ENCODE measurements around the gene EMSY. TPM values are rescaled to one million over a fixed set of nuclear protein-coding genes. Genes with fewer than 3 reads are reported as not detected.

The EMSY gene
- total RNA-seq, 1 donor from 2014 or later, result 47.5 TPM

DNA sequence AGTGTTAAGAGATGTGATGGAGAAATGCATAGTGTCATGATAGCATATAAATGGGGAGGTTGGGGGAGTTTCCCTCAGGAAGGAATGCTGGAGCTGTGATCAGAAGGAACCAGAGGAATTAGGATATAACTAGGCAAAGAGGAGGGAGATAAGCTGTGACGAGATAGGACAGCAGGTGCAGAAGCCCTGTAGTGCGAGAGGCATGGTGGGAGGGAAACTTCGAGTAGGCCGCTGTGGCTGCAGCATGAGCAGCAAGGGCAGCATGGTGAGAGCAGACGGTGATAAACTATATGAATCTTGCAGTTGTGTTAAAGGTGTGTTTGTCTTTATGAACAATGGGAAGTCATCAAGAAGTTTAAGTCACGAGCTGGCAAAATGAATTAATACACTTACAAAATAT is 109.9 kb downstream of the EMSY start:
- Mint-ChIP-seq H3K27me3 (ENCODE audit: low read depth) (no peaks in the 10 kb centered on the region), H3K4me3 (no peak overlapping the region), H3K9me3 (peaks cover 5% of the 10 kb centered on the region), H3K36me3 (peaks cover 7% of the 10 kb centered on the region), H3K4me1 (no peaks in the 10 kb centered on the region), H3K27ac (no peak overlapping the region)
- TF ChIP-seq, protein P1, sequence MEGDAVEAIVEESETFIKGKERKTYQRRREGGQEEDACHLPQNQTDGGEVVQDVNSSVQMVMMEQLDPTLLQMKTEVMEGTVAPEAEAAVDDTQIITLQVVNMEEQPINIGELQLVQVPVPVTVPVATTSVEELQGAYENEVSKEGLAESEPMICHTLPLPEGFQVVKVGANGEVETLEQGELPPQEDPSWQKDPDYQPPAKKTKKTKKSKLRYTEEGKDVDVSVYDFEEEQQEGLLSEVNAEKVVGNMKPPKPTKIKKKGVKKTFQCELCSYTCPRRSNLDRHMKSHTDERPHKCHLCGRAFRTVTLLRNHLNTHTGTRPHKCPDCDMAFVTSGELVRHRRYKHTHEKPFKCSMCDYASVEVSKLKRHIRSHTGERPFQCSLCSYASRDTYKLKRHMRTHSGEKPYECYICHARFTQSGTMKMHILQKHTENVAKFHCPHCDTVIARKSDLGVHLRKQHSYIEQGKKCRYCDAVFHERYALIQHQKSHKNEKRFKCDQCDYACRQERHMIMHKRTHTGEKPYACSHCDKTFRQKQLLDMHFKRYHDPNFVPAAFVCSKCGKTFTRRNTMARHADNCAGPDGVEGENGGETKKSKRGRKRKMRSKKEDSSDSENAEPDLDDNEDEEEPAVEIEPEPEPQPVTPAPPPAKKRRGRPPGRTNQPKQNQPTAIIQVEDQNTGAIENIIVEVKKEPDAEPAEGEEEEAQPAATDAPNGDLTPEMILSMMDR (IDR thresholded peaks at IDR 0.05; ENCODE audit: unreplicated experiment), result no peak
- DNase-seq (ENCODE audit: low spot score in 2 of 2, unreplicated experiment in 2 of 2), result no peak

DNA sequence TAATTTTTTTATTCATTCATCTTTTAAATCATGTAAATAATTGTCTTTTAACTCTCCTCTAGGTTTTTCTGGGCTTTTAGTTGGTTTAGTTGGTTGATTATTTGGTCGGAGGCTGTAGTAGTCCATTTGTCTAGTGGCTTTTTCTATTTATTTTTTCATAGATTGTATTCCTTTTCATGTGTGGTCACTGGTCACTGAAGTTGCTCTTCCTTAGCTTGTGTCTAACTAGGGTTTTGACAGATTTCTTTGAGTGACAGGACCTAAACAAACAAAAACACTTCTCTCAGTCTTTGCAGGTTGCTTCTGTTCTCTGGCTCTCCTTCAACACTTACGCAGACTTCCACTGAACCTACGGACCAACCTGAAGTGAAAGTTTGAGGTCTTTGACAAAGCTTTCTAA is 112.6 kb downstream of the EMSY start:
- Mint-ChIP-seq H3K27ac (no peak overlapping the region), H3K9me3 (peaks cover 5% of the 10 kb centered on the region), H3K36me3 (peaks cover 7% of the 10 kb centered on the region), H3K4me3 (no peak overlapping the region), H3K27me3 (ENCODE audit: low read depth) (no peaks in the 10 kb centered on the region), H3K4me1 (no peaks in the 10 kb centered on the region)
- TF ChIP-seq, protein P1 (IDR thresholded peaks at IDR 0.05; ENCODE audit: unreplicated experiment), result no peak
- DNase-seq (ENCODE audit: low spot score in 2 of 2, unreplicated experiment in 2 of 2), result no peak

DNA sequence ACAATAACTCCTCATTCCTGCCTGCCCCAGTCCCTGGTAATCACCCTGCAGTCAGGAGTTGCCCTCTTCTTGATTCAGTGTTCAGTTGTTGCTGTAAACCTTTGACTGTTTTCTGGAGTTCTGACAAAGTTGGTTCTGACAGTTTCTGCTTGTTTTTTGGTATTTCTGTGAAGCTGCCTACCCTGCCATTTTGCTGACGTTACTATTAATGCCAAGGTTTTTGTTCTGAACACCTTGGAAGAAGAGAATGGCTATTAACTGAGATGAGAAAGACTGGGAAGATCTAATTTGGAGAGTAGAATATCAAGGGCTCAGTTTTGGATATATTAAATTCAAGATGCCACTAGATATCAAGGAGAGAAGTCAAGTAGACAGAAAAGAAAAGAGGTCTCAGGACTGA is 113.7 kb downstream of the EMSY start:
- Mint-ChIP-seq H3K4me3 (no peak overlapping the region), H3K9me3 (peaks cover 13% of the 10 kb centered on the region), H3K4me1 (no peaks in the 10 kb centered on the region), H3K27me3 (ENCODE audit: low read depth) (no peaks in the 10 kb centered on the region), H3K36me3 (no peaks in the 10 kb centered on the region), H3K27ac (no peak overlapping the region)
- TF ChIP-seq, protein P1 (IDR thresholded peaks at IDR 0.05; ENCODE audit: unreplicated experiment), result no peak
- DNase-seq (ENCODE audit: low spot score in 2 of 2, unreplicated experiment in 2 of 2), result no peak

DNA sequence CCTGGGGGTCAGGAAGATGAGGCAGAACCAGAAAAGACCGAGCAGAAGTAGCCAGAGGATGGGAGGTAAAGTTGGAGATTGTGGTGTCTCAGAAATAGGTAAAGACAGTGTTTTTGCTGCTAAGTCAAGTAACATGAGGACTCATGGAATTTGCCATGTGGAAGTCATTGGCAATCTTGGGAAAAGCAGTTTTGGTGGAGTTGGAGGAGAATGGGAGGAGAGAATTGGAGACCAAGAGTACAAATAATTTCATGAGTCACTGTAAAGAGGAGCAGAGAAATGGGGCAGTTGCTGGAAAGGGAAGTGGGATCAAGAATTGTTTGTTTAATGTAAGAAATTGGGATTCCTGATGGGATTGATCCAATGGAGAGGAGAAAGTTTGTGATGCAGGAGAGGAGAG is 114.1 kb downstream of the EMSY start:
- peaks cover 17% of the 10 kb centered on the region for H3K9me3 Mint-ChIP-seq
- no peaks in the 10 kb centered on the region for H3K4me1 Mint-ChIP-seq
- no peak overlapping the region for H3K27ac Mint-ChIP-seq
- H3K27me3 Mint-ChIP-seq (ENCODE audit: low read depth), result no peaks in the 10 kb centered on the region
- TF ChIP-seq, protein P1 (IDR thresholded peaks at IDR 0.05; ENCODE audit: unreplicated experiment), result no peak
- DNase-seq (ENCODE audit: low spot score in 2 of 2, unreplicated experiment in 2 of 2), result no peak
- no peaks in the 10 kb centered on the region for H3K36me3 Mint-ChIP-seq
- no peak overlapping the region for H3K4me3 Mint-ChIP-seq

DNA sequence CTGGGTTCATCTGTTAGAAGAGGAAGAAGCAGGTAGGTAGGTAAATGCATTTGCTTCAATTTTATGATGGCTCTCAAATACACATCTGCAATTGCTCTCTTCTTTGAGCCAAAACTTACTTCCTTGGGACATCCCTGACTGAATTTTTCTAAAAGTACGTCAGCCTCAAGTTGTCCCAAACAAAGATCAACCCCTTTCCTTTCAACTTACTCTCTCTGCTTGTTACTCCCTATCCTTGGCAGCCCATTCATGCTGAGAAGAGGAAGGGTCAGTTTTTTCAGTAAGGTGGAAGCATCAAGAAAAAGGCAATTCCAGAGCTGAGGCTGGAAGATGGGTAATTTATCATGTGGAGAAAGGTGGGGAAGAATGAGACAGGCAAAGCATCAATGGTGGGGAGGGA is 114.5 kb downstream of the EMSY start:
- Mint-ChIP-seq H3K4me1 (no peaks in the 10 kb centered on the region), H3K27ac (no peak overlapping the region), H3K36me3 (no peaks in the 10 kb centered on the region), H3K9me3 (peaks cover 21% of the 10 kb centered on the region), H3K4me3 (no peak overlapping the region), H3K27me3 (ENCODE audit: low read depth) (no peaks in the 10 kb centered on the region)
- TF ChIP-seq, protein P1 (IDR thresholded peaks at IDR 0.05; ENCODE audit: unreplicated experiment), result no peak
- no peak for DNase-seq (ENCODE audit: low spot score in 2 of 2, unreplicated experiment in 2 of 2)

DNA sequence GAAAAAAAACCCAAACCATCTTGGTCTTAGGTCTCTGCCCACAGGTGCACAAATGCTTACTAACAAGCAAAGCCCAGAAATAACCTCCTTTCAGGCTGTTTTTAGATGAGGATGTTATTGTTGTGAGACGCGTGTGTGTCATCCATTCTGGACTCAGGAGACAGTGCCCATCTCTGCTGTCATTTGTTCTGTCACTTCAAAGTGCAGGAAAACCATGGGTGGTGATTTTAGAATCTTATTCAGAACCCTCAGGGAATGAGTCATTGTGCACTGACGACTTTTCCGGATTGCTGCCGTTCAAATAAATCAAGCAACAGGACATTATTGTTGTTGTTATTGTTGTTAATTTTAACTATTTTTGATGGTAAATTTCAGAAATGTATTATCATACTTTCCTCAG is 115.4 kb downstream of the EMSY start:
- H3K27ac Mint-ChIP-seq, result no peak overlapping the region
- peaks cover 25% of the 10 kb centered on the region for H3K9me3 Mint-ChIP-seq
- TF ChIP-seq, protein P1 (IDR thresholded peaks at IDR 0.05; ENCODE audit: unreplicated experiment), result no peak
- H3K27me3 Mint-ChIP-seq (ENCODE audit: low read depth), result no peaks in the 10 kb centered on the region
- H3K4me1 Mint-ChIP-seq, result no peaks in the 10 kb centered on the region
- no peak overlapping the region for H3K4me3 Mint-ChIP-seq
- no peaks in the 10 kb centered on the region for H3K36me3 Mint-ChIP-seq
- DNase-seq (ENCODE audit: low spot score in 2 of 2, unreplicated experiment in 2 of 2), result no peak
